ENCODE data around the gene EAF1.

Gene EAF1

DNA sequence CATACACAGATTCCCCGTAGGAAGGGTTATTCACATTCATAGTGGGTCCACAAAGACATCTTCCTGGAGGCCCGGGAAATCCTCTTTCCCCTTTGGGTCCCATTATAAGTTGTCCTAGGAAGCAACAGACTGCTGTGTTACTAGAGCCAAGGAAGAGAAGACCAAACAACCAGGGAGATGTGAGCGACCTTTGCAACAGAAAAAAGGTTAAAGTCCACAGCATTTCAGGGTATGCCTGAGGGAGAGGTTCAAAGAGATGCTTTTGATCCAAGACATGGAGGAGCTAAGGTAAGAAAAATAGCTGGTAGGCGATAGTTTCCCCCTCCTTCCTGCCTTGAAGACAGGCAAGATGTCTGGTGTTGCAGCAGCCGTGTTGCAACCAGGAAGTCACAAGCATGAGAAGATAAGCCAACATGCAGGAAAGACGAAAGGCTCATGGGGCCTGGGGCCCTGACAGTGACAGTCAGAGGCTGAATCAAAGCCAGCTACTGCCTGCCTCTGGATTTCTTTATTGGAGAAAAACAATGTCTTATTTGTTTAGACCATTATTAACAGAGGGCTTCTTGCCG lies 30.9 kb downstream of the EAF1 start:
- TF ChIP-seq, protein P1, sequence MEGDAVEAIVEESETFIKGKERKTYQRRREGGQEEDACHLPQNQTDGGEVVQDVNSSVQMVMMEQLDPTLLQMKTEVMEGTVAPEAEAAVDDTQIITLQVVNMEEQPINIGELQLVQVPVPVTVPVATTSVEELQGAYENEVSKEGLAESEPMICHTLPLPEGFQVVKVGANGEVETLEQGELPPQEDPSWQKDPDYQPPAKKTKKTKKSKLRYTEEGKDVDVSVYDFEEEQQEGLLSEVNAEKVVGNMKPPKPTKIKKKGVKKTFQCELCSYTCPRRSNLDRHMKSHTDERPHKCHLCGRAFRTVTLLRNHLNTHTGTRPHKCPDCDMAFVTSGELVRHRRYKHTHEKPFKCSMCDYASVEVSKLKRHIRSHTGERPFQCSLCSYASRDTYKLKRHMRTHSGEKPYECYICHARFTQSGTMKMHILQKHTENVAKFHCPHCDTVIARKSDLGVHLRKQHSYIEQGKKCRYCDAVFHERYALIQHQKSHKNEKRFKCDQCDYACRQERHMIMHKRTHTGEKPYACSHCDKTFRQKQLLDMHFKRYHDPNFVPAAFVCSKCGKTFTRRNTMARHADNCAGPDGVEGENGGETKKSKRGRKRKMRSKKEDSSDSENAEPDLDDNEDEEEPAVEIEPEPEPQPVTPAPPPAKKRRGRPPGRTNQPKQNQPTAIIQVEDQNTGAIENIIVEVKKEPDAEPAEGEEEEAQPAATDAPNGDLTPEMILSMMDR (IDR thresholded peaks at IDR 0.05; ENCODE audit: insufficient read depth, low read depth, low read length, missing control alignments): no peak
- no peak for DNase-seq (ENCODE audit: low read depth)

DNA sequence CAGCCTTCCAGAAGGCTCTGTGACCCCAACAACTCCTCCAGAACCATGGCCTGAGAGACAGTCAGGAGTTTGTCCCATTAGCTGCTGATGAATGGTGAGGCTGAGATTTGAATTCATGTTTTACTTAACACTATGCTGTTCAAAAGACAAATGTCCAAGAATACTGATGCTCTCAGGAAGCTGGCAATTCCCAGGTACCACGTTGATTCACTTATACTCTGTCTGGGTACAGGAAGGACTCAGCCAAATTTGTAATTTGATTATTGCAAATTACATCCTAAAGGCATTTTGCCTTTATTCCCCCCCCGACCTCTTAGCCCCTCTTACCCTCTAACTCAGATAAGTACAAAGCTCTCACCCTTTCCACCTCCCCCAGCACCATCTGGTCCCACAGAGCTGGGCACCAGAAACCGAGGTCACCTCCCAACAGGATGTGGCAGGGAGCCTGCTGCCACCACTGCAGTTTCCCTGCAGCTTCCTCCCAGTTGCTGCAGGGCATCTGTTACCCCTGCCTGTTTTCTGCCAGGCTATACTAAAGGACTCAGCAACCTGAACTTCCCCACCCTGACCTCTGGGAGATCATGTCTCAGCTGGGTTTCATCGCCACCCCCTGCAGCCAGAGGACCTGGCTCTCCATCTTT lies 33.6 kb downstream of the EAF1 start:
- DNase-seq (ENCODE audit: low read depth): no peak
- H3K4me3 ChIP-seq (ENCODE audit: low read length): no peak overlapping the region
- TF ChIP-seq, protein P1 (IDR thresholded peaks at IDR 0.05; ENCODE audit: insufficient read depth, low read depth, low read length, missing control alignments): no peak

More for the DNA sequence above, 30.9 kb downstream of the EAF1 start:
- no peak overlapping the region for H3K4me3 ChIP-seq (ENCODE audit: low read length)

DNA sequence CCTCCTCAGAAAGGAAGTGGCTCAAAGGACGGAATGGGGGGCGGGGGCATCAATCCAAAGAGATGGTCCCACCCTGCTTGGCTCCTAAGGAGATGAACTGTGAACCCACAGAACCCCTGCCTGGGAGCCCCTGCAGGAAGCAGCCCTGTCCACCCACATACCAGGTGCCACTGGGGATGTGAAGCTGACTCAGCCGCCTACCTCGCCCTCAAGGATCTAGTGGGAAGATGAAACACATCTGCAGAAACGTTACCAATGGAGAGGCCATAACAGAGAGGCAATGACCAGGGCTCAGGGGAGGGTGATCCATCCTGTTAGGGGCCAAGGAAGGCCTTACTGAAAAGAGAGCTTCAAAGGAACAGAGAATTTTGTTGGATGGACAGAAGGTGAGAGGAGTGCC lies 35.1 kb downstream of the EAF1 start:
- no peak overlapping the region for H3K4me3 ChIP-seq (ENCODE audit: low read length)
- TF ChIP-seq, protein P1 (IDR thresholded peaks at IDR 0.05; ENCODE audit: insufficient read depth, low read depth, low read length, missing control alignments): no peak
- no peak for DNase-seq (ENCODE audit: low read depth)

DNA sequence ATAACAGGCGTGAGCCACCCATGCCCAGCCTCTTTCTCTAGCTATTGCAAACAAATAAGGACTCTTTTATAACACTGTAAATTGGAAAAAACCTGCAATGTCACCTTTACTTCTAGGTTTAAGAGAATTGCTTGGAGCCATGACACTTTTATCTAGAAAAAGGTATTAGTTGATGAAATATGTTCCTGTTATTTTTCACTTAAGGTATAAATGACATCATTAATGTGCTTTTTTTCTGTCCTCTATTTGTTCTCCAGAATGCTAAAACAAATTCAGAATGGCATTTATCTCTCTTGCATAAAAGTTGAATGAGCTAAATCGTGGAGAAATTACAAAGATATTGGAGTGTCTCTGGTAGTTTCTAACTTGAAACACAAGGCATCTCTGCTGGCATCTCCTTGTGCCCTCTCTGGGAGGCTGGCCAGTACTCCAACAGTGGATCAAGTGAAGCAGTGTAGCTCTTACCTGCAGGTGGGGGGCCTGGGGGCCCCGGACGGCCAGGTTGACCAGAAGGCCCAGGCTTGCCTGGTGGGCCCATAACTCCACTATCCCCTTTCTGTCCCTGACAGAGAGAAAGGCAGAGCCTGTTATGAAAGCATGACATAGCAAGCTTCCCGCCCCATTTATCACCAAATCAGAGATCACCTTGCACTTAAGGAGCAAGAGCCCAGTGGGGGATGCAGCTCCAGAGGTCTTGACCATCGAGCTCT lies 38.6 kb downstream of the EAF1 start:
- no peak for DNase-seq (ENCODE audit: low read depth)
- no peak overlapping the region for H3K4me3 ChIP-seq (ENCODE audit: low read length)
- TF ChIP-seq, protein P1 (IDR thresholded peaks at IDR 0.05; ENCODE audit: insufficient read depth, low read depth, low read length, missing control alignments): no peak

DNA sequence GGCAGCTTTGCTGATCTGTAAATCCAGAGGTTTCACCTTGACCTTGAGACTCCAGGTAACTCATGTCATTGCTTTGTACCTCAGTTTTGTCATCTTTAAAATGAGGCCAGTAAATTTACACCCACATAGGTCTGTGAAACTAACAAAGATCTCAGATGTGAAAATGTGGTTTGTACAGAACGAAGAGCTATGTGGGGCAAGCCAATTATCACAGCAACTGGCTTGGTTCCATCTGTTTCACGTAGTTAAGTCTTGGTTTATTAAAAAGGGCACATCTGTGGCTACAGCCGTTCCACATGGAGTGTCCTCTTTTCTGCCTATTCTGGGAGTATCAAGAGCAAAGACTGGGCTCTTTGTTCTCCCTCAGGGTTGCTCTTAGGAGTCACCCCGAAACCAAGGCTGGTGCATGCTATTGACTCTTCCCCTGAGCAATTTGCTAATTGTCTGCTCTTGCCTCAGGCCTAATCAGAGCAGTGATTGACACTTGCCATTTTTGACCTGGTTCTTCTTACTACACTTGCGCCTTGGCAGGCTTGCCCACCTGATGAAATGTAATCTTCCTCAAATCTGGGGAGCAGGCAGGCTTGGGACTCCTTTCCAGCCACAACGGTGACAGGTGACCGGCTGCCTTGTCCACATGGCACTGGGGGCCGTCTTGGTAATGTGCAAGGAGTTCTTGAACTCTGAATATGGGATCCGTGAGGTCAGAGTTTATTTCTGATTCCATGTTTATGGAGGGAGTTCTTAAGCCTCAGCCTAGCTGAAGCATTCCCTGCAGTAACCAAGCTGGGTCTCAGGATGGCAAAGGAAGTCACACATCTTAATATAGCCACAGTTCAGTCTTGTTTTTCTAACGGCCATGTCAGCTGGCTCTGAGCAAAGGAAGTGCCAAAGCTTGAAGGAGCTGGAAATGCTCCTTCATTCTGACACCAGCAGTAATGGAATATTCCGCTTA lies 40.1 kb downstream of the EAF1 start:
- H3K4me3 ChIP-seq (ENCODE audit: low read length): no peak overlapping the region
- DNase-seq (ENCODE audit: low read depth): no peak
- TF ChIP-seq, protein P1 (IDR thresholded peaks at IDR 0.05; ENCODE audit: insufficient read depth, low read depth, low read length, missing control alignments): no peak

DNA sequence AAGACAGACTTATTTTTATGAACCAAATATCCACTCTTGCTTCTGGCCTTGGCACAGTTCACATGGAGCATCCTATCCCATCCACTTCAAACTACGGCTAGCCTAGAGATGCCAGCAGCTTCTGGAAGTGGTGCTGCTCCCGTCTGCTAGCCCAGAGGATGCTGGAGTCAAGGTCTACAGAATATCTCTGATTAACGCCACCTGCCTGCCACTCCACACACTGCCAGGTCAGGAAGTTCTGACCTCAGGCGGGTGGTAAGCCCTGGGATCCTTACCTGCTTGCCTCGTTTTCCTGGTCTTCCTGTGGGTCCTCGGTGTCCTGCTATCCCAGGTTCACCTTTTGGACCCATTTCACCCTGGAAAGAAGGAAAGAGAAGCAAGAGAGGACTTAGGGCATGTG lies 42.9 kb downstream of the EAF1 start:
- no peak overlapping the region for H3K4me3 ChIP-seq (ENCODE audit: low read length)
- no peak for DNase-seq (ENCODE audit: low read depth)
- TF ChIP-seq, protein P1 (IDR thresholded peaks at IDR 0.05; ENCODE audit: insufficient read depth, low read depth, low read length, missing control alignments): no peak
